Trophoblast cell (in vitro differentiated cells and primary cell): ENCODE measurements around the gene TP53.

Experiments
- DNase-seq, 2 donors: peaks; one replicate each; pipeline ENCODE4 v3.0.0-alpha.2; 2016
- H2AFZ ChIP-seq: 2 replicates; pipeline ENCODE4 v1.6.1; 2013; ENCODE audit warnings: low read length, moderate library complexity, mild to moderate bottlenecking; ENCODE audit not compliant: insufficient read depth, poor library complexity
- H2AK5ac ChIP-seq: 2 replicates; pipeline ENCODE4 v1.6.1; 2013; ENCODE audit warnings: mild to moderate bottlenecking, low read length
- H2BK120ac ChIP-seq: 2 replicates; pipeline ENCODE4 v1.6.1; 2013; ENCODE audit warnings: low read length, mild to moderate bottlenecking, moderate library complexity; ENCODE audit not compliant: insufficient read depth, poor library complexity
- H2BK12ac ChIP-seq: 2 replicates; pipeline ENCODE4 v1.6.1; 2013; ENCODE audit warnings: mild to moderate bottlenecking, low read length, moderate library complexity
- H2BK5ac ChIP-seq: 2 replicates; pipeline ENCODE4 v1.6.1; 2013; ENCODE audit warnings: low read length, low read depth, moderate library complexity, mild to moderate bottlenecking; ENCODE audit not compliant: poor library complexity
- H3K14ac ChIP-seq: 2 replicates; pipeline ENCODE4 v1.6.1; 2013; ENCODE audit warnings: mild to moderate bottlenecking, low read length
- H3K18ac ChIP-seq: 2 replicates; pipeline ENCODE4 v1.6.1; 2013; ENCODE audit warnings: mild to moderate bottlenecking, low read length
- H3K23ac ChIP-seq: 2 replicates; pipeline ENCODE4 v1.6.1; 2013; ENCODE audit warnings: low read length
- H3K27ac ChIP-seq: 2 replicates; pipeline ENCODE4 v1.5.1; 2013; ENCODE audit warnings: low read depth, mild to moderate bottlenecking, inconsistent platforms, low read length, moderate library complexity
- H3K27me3 ChIP-seq: 2 replicates; pipeline ENCODE4 v1.6.1; 2013; ENCODE audit warnings: inconsistent platforms, mild to moderate bottlenecking, low read length, moderate library complexity; ENCODE audit not compliant: insufficient read depth
- H3K36me3 ChIP-seq, 2 experiments: 1 replicate in 1 of 2; 2 replicates in 1 of 2; pipeline ENCODE4 v1.6.1; 2013; ENCODE audit warnings: low read length in 2 of 2, mild to moderate bottlenecking in 2 of 2, moderate library complexity in 1 of 2; ENCODE audit not compliant: insufficient read depth in 2 of 2, control insufficient read depth in 1 of 2
- H3K4ac ChIP-seq: 2 replicates; pipeline ENCODE4 v1.6.1; 2013; ENCODE audit warnings: low read depth, mild to moderate bottlenecking, low read length, moderate library complexity
- H3K4me1 ChIP-seq, 2 experiments: 1 replicate in 1 of 2; 2 replicates in 1 of 2; pipeline ENCODE4 v1.6.1; 2013; ENCODE audit warnings: low read length in 2 of 2, mild to moderate bottlenecking in 2 of 2, moderate library complexity in 1 of 2; ENCODE audit not compliant: insufficient read depth in 2 of 2, control insufficient read depth in 1 of 2
- H3K4me2 ChIP-seq: 2 replicates; pipeline ENCODE4 v1.6.1; 2013; ENCODE audit warnings: inconsistent platforms, mild to moderate bottlenecking, low read length, moderate library complexity
- H3K4me3 ChIP-seq: 2 replicates; pipeline ENCODE4 v1.5.1; 2013; ENCODE audit warnings: mild to moderate bottlenecking, low read depth, low read length, inconsistent platforms
- H3K79me1 ChIP-seq: one replicate; pipeline ENCODE4 v1.6.1; 2013; ENCODE audit warnings: low read length
- H3K79me2 ChIP-seq: 2 replicates; pipeline ENCODE4 v1.6.1; 2013; ENCODE audit warnings: low read length, mild to moderate bottlenecking; ENCODE audit not compliant: control insufficient read depth, insufficient read depth, poor library complexity
- H3K9ac ChIP-seq: 2 replicates; pipeline ENCODE4 v1.6.1; 2013; ENCODE audit warnings: mild to moderate bottlenecking, low read length
- H3K9me3 ChIP-seq: 2 replicates; pipeline ENCODE4 v1.6.1; 2013; ENCODE audit warnings: low read depth, mild to moderate bottlenecking, control low read depth, inconsistent platforms, low read length; ENCODE audit not compliant: insufficient read depth
- H4K12ac ChIP-seq: 2 replicates; pipeline ENCODE4 v1.6.1; 2013; ENCODE audit warnings: low read depth, mild to moderate bottlenecking, low read length, moderate library complexity
- H4K8ac ChIP-seq: 2 replicates; pipeline ENCODE4 v1.6.1; 2013; ENCODE audit warnings: low read depth, mild to moderate bottlenecking, low read length, moderate library complexity
- H4K91ac ChIP-seq: one replicate; pipeline ENCODE4 v1.6.1; 2013; ENCODE audit warnings: low read depth, mild to moderate bottlenecking, low read length, moderate library complexity
- WGBS: extraction: QIAGEN DNeasy Blood & Tissue Kit; methylation state at CpG from one replicate; pipeline ENCODE4 v1.1.7; 2013; ENCODE audit warnings: missing lambda C conversion rate; ENCODE audit not compliant: insufficient read length, insufficient coverage; ENCODE audit errors: extremely low coverage; 5-methylcytosine and 5-hydroxymethylcytosine counted together

TP53 gene

DNA sequence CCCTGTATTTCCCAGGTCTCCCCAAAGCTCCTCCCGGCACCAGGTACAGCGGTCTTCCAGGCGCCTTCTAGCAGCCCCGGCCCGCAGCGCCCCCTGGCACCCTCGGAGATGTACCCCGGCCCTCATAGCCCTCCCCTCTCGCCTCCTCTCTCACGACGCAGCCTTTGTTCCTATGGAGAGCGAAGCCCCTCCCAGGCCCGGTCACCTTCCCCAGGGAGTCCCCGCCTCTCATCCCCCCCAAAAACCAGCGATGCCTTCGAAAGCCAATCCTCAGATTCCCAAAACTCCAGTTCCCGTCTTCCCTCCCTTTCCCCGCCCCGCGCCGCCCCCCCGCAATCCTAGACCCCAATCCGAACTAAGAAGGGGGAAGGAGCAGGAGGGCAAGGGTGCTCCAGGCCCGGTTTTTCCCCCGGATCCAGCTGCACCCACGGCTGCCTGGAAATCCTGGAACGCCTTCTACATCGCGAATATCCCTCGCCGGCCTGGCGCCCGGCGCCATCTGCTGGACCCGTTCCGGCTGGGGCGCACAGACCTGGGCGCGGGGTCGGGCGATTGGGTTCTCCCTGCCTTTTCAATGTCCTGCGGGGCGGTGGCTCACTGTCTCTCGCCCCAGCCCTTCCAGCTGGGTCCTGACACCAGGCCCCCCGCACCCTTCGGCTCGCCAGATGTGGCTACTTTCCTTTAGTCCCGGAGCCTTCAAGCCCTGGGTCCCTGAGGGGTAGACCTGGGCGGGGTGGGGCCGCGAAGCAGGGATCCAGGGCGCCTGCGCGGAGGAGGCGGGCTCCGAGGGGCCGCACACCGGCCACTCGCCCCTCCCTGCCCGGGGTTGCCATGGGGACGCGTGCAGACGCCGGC is 29.8 kb upstream of the TP53 start, which contains the start of gene DNAH2:
Gene DNAH2, plus strand, starts transcription at position 844 of the 855 bp plus-strand sequence. CDS start 1,991 bp downstream, outside the sequence.
- H4K91ac ChIP-seq = peak within 1 kb of the TSS; percentile 82
- H3K14ac ChIP-seq = peak within 1 kb of the TSS; percentile 95
- peak within 1 kb of the TSS; percentile 65 for H3K4ac ChIP-seq
- no peak within 1 kb of the TSS for H2AK5ac ChIP-seq
- peak within 1 kb of the TSS; percentile 43 for H2BK5ac ChIP-seq
- no peaks in the 10 kb centered on the region for H3K36me3 ChIP-seq
- peak within 1 kb of the TSS; percentile 69 for H3K4me3 ChIP-seq
- H2AFZ ChIP-seq = peak within 1 kb of the TSS; percentile 98
- H2BK120ac ChIP-seq = peak within 1 kb of the TSS; percentile 74
- H3K27ac ChIP-seq = peak within 1 kb of the TSS; percentile 34
- no peak within 1 kb of the TSS for H3K9ac ChIP-seq
- no peak within 1 kb of the TSS for H3K23ac ChIP-seq
- peaks cover 8% of the 10 kb centered on the region for H3K79me1 ChIP-seq
- peak; percentile 35 to 70 for DNase-seq
- peaks cover 3% of the 10 kb centered on the region for H3K27me3 ChIP-seq
- peak within 1 kb of the TSS; percentile 77 for H4K12ac ChIP-seq
- WGBS = no CpG with 5 or more reads among the region's 64 CpGs
- no peaks in the 10 kb centered on the region for H3K9me3 ChIP-seq
- H4K8ac ChIP-seq = peak within 1 kb of the TSS; percentile 97
- peaks cover 2% of the 10 kb centered on the region for H3K79me2 ChIP-seq
- peak within 1 kb of the TSS; percentile 89 for H3K18ac ChIP-seq
- H3K4me1 ChIP-seq = peaks cover 2 to 6% of the 10 kb centered on the region in 2 experiments
- peak within 1 kb of the TSS; percentile 40 for H2BK12ac ChIP-seq
- H3K4me2 ChIP-seq = peak within 1 kb of the TSS; percentile 75

DNA sequence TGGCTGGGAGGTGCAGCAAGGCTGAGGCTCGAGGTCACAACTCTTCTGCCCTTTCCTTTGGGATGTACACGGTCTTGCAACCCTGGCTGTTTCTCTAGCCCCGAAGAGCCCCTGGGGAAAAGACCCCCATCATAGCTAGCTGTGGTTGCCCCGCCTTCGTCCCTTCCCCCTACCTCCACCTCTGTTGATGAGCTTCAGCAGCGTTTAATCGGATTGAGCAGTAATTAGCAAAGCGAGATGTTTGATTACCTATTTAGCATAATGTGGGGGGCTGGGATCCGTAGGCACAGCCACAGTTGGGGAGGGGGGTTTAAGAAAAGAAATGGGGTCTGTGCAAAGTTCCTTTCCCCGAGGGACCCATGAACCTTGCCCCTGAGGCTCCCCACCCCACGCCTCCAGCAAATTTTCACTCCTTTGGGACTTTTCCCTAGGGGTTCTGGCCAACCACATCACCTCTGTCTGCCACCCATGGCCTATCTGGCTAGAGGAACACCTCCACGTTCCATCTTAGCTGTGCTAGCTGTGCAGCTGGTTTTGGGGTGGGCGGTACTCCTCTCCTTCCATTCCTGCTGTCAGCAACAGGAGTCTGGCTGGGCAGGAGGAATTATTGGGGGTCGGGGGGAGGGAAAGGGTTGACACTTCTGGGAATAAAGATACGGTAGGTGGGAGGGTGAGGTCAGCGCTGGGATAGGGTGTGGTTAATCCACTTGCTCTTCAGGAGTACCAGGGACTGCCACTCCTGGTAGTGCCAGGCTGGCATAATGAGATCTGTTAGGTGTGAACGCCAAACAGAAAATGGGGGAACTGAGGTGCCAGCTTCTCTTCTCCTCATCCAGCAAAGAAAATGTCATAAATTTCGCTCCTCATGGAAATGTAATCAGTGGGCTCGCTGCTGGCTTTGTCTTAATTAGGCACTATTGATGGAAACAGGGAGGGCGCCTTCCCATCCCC is 28.9 kb upstream of the TP53 start:
- H3K79me1 ChIP-seq = peaks cover 8% of the 10 kb centered on the region
- WGBS = no CpG with 5 or more reads among the region's 20 CpGs

DNA sequence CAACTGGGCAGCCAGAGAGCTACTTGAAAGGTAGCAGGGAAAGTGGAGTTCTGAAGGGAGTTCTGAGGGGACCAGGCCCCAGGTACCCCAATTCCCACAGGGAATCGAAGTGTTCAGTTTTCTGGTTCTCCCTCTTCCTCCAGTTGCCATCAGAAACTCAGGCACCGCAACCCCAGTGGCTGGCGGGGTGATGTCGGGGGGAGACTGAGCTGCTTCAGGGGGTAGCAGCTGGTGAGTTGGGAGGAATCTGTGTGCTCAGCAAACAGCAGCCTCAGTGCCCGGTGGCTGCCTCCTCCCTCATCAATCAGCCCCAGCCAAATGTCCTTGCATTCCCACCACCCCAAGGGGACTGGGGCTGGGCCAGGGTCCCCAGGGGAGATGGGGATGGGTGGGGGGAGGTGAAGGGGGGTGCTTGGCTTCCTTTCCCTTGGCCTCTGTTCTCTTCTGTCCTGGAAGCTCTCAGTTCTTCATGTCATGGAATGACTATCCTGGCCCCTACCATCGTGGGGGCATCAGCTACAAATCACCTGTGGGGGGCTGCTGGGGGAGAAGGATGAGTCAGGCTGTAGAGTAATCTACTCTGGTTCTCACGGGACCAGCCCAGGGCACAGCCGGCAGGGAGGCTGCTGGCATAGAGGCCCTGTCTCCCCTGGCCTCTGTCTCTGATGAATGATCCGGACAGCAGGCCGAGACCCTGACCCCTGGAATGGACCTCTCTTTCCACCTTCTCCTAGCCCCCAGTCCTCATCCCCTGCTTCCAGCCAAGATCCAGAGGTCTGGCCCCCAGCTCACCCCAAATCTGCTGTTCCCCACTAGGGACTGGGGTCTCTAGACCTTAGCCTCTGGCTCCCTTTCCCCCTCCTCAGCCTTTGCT is 27.7 kb upstream of the TP53 start:
- no peak overlapping the region for H2BK5ac ChIP-seq
- H2BK120ac ChIP-seq = no peak overlapping the region
- H4K8ac ChIP-seq = no peak overlapping the region
- H3K27me3 ChIP-seq = peaks cover 3% of the 10 kb centered on the region
- H3K9me3 ChIP-seq = peaks cover 2% of the 10 kb centered on the region
- H3K4me1 ChIP-seq = peaks cover 4 to 6% of the 10 kb centered on the region in 2 experiments
- H3K4ac ChIP-seq = no peak overlapping the region
- no peak overlapping the region for H3K27ac ChIP-seq
- no peak overlapping the region for H3K9ac ChIP-seq
- no peak overlapping the region for H4K12ac ChIP-seq
- H3K79me2 ChIP-seq = peaks cover 2% of the 10 kb centered on the region
- H2AK5ac ChIP-seq = no peak overlapping the region
- no CpG with 5 or more reads among the region's 10 CpGs for WGBS
- no peak overlapping the region for H3K18ac ChIP-seq
- H2BK12ac ChIP-seq = no peak overlapping the region
- H2AFZ ChIP-seq = no peak overlapping the region
- no peak overlapping the region for H4K91ac ChIP-seq
- H3K79me1 ChIP-seq = peaks cover 8% of the 10 kb centered on the region
- no peak for DNase-seq
- H3K14ac ChIP-seq = no peak overlapping the region
- H3K4me2 ChIP-seq = no peak overlapping the region
- H3K23ac ChIP-seq = no peak overlapping the region
- H3K36me3 ChIP-seq = no peaks in the 10 kb centered on the region
- no peak overlapping the region for H3K4me3 ChIP-seq

More for the DNA sequence above, 28.9 kb upstream of the TP53 start:
- no peak overlapping the region for H2BK12ac ChIP-seq
- H3K4me1 ChIP-seq = peaks cover 2 to 6% of the 10 kb centered on the region in 2 experiments
- no peaks in the 10 kb centered on the region for H3K36me3 ChIP-seq
- H4K91ac ChIP-seq = peak overlapping the region; percentile 29
- H3K9ac ChIP-seq = no peak overlapping the region
- peak overlapping the region; percentile 98 for H2AFZ ChIP-seq
- H3K14ac ChIP-seq = peak overlapping the region; percentile 7
- H3K18ac ChIP-seq = peak overlapping the region; percentile 5
- no peak overlapping the region for H2BK120ac ChIP-seq
- H4K8ac ChIP-seq = peak overlapping the region; percentile 97
- H3K79me2 ChIP-seq = peaks cover 2% of the 10 kb centered on the region
- no peak overlapping the region for H2AK5ac ChIP-seq
- peak overlapping the region; percentile 75 for H3K4me2 ChIP-seq
- no peak overlapping the region for H3K23ac ChIP-seq
- peaks cover 2% of the 10 kb centered on the region for H3K9me3 ChIP-seq
- peak overlapping the region; percentile 45 for H4K12ac ChIP-seq
- no peak overlapping the region for H3K27ac ChIP-seq
- H3K4ac ChIP-seq = no peak overlapping the region
- no peak overlapping the region for H2BK5ac ChIP-seq
- DNase-seq = no peak
- H3K4me3 ChIP-seq = peak overlapping the region; percentile 63
- peaks cover 3% of the 10 kb centered on the region for H3K27me3 ChIP-seq
